Amygdala (tissue), 56 donors: ENCODE data around the gene KRTAP10-7.
"Not testable (repeated sequence)": the region's sequence is repeated elsewhere in the genome, so short reads cannot be mapped to it uniquely, and the experiment has no call there.

Source experiments
- DNase-seq, 56 donors: peaks; one replicate each; lab custom pipeline; 2025; lab: John Stamatoyannopoulos, UW

KRTAP10-7 gene

GRCh38 chr21:44589586-44590305 lies 10.7 kb upstream of the KRTAP10-7 start:
- DNase-seq = no peak

- DNase-seq = no peak
Measured at GRCh38 chr21:44590311-44590721, 10.1 kb upstream of the KRTAP10-7 start.

GRCh38 chr21:44590897-44591800 lies 9.2 kb upstream of the KRTAP10-7 start:
- DNase-seq = not testable (repeated sequence)

GRCh38 chr21:44591801-44592130 lies 8.6 kb upstream of the KRTAP10-7 start:
- not testable (repeated sequence) for DNase-seq

GRCh38 chr21:44592446-44593311 lies 7.7 kb upstream of the KRTAP10-7 start, which contains the start of gene KRTAP10-6:
Gene KRTAP10-6 (minus strand): TSS chr21:44592505. CDS start chr21:44592484, 21 bp downstream.
- DNase-seq = no peak

GRCh38 chr21:44593598-44594405 lies 6.6 kb upstream of the KRTAP10-7 start:
- DNase-seq = no peak

- DNase-seq = no peak
Measured at GRCh38 chr21:44594406-44594916, 5.9 kb upstream of the KRTAP10-7 start.

GRCh38 chr21:44595524-44595923 lies 4.9 kb upstream of the KRTAP10-7 start:
- DNase-seq = no peak

- DNase-seq = no peak
Measured at GRCh38 chr21:44596068-44596725, 4.2 kb upstream of the KRTAP10-7 start.

- DNase-seq = no peak
Measured at GRCh38 chr21:44598061-44598460, 2.3 kb upstream of the KRTAP10-7 start.

GRCh38 chr21:44599264-44600029 lies 950 bp upstream of the KRTAP10-7 start:
- no peak for DNase-seq

- not testable (repeated sequence) for DNase-seq
Measured at GRCh38 chr21:44601091-44601490, 694 bp downstream of the KRTAP10-7 start.

GRCh38 chr21:44601596-44602462 lies 1.4 kb downstream of the KRTAP10-7 start:
- DNase-seq = no peak

- DNase-seq = no peak
Measured at GRCh38 chr21:44602463-44602850, 2.1 kb downstream of the KRTAP10-7 start.

- DNase-seq = no peak
Measured at GRCh38 chr21:44603109-44603875, 2.9 kb downstream of the KRTAP10-7 start.

- no peak for DNase-seq
Measured at GRCh38 chr21:44603911-44604310, 3.5 kb downstream of the KRTAP10-7 start.

- no peak for DNase-seq
Measured at GRCh38 chr21:44606495-44606894, 6.1 kb downstream of the KRTAP10-7 start.
